Small intestine (tissue), 7 donors: ENCODE results near the gene P2RX7. TPM values are rescaled to one million over a fixed set of nuclear protein-coding genes. Genes with fewer than 3 reads are reported as not detected.

ENCODE experiments used
- DNase-seq, 2 donors: peaks; one replicate each; pipeline versions ENCODE4 v3.0.0 to v3.0.0-alpha.2; 2013
- FAIRE-seq: peaks from 2 replicates; lab custom pipeline; 2012; peaks lifted over from hg19 to GRCh38; lab: Jason Lieb, UNC
- H3K27ac ChIP-seq, 3 donors: one replicate each; pipeline ENCODE4 v1.5.1; 2013; ENCODE audit warnings: low read length in 2 of 3, mild to moderate bottlenecking in 2 of 3, control low read depth in 1 of 3, inconsistent platforms in 1 of 3, low read depth in 1 of 3, moderate library complexity in 1 of 3
- H3K27me3 ChIP-seq, 3 donors: one replicate each; pipeline ENCODE4 v1.6.1; 2013; ENCODE audit warnings: low read length in 3 of 3, inconsistent platforms in 1 of 3; ENCODE audit not compliant: control insufficient read depth in 3 of 3, insufficient read depth in 3 of 3
- H3K36me3 ChIP-seq, 3 donors: one replicate each; pipeline ENCODE4 v1.6.1; 2013; ENCODE audit warnings: low read length in 3 of 3, inconsistent platforms in 1 of 3, low read depth in 1 of 3, mild to moderate bottlenecking in 1 of 3, moderate library complexity in 1 of 3; ENCODE audit not compliant: control insufficient read depth in 3 of 3, insufficient read depth in 2 of 3
- H3K4me1 ChIP-seq, 3 donors: one replicate each; pipeline ENCODE4 v1.6.1; 2013; ENCODE audit warnings: low read length in 2 of 3, inconsistent platforms in 1 of 3, low read depth in 1 of 3, mild to moderate bottlenecking in 1 of 3, moderate library complexity in 1 of 3; ENCODE audit not compliant: control insufficient read depth in 3 of 3, insufficient read depth in 2 of 3
- H3K4me3 ChIP-seq, 3 donors: one replicate each; pipeline ENCODE4 v1.5.1; 2013; ENCODE audit warnings: low read length in 3 of 3, control low read depth in 1 of 3, inconsistent platforms in 1 of 3, low read depth in 1 of 3, mild to moderate bottlenecking in 1 of 3, moderate library complexity in 1 of 3
- H3K9me3 ChIP-seq, 2 donors: one replicate each; pipeline ENCODE4 v1.6.1; 2013; ENCODE audit warnings: low read depth in 1 of 2, low read length in 1 of 2; ENCODE audit not compliant: control insufficient read depth in 2 of 2, insufficient read depth in 1 of 2
- WGBS, 3 donors: extraction: QIAGEN DNeasy Blood & Tissue Kit; methylation state at CpG; one replicate each; pipeline ENCODE4 v1.1.7; 2013; 5-methylcytosine and 5-hydroxymethylcytosine counted together
- polyA plus RNA-seq, 4 donors: library from polyadenylated mRNA; stranded (reverse) in 3 of 4; unstranded in 1 of 4; fragments of 200-250 nt in 3 of 4; fragments of 120-200 nt in 1 of 4; gene quantifications; one replicate each; pipeline versions ENCODE4 v1.2.1 to v1.2.3, GENCODE V29; 2013
- donor health status: healthy with polysubstance abuse.
- donor health status: control.
- donor health status: control.
- donor health status: Bipolar disorder and iron deficiency.
- donor health status: healthy.

P2RX7 gene
- polyA plus RNA-seq, 4 donors = 0.27 to 0.66 (median 0.62) TPM; not detected in 1

GRCh38 chr12:121114019-121114639, 18.5 kb upstream of the P2RX7 start:
- Histone ChIP-seq H3K4me1 (no peaks in the 10 kb centered on the region), H3K9me3 (no peaks in the 10 kb centered on the region), H3K27ac (no peak overlapping the region), H3K27me3 (peaks cover 0 to 3% (median 0%) of the 10 kb centered on the region in 3 donors), H3K4me3 (no peak overlapping the region), H3K36me3 (no peaks in the 10 kb centered on the region)
- no peak for FAIRE-seq
- WGBS, 3 donors = 20 to 37% (median 37%) methylated on average over 6 of the region's 6 CpGs
- DNase-seq = no peak

DNA sequence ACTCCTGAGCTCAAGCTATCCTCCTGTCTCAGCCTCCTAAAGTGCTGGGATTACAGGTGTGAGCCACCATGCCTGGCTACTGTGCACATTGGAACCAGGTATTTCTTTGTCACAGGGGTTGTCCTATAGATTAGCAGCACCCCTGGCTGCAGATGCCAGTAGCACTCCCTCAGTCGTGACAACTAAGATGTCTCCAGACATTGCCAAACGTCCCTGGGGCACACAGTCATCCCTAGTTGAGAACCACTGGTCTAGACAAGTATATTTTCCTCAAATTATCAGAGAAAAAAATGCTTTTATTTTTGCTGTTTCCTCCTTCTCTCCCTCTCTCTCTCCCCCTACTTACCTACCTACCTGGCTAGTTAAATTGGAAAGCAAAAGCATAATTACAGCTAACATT, 17.9 kb upstream of the P2RX7 start:
- H3K36me3 ChIP-seq = no peaks in the 10 kb centered on the region
- H3K9me3 ChIP-seq = no peaks in the 10 kb centered on the region
- DNase-seq (no peak), FAIRE-seq (no peak)
- H3K27me3 ChIP-seq = peaks cover 0 to 8% (median 2%) of the 10 kb centered on the region in 3 donors
- H3K4me3 ChIP-seq = no peak overlapping the region
- WGBS, 3 donors = 45 to 59% (median 53%) methylated on average over 2 of the region's 2 CpGs
- no peak overlapping the region for H3K27ac ChIP-seq
- H3K4me1 ChIP-seq = no peaks in the 10 kb centered on the region

DNA sequence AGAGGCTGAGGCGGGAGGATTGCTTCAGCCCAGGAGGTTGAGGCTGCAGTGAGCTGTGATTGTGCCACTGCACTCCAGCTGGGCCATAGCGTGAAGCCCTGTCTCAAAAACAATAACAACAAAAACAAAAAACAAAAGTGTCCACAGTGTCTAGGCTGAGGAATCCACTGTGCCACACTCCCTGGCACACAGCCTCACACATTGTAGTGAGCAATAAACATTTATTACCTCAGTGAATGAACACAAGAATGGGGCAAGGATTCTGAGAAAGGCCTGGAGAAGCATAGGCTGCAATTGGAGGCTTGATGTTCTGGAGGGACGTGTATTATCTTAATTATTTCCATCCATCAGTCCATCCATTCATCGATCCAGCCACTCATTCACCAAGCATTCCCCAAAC, 17.1 kb upstream of the P2RX7 start:
- 40 to 77% (median 53%) methylated on average over 4 of the region's 4 CpGs for WGBS, 3 donors
- H3K27ac ChIP-seq = no peak overlapping the region
- H3K36me3 ChIP-seq = no peaks in the 10 kb centered on the region
- peaks cover 0 to 8% (median 2%) of the 10 kb centered on the region in 3 donors for H3K27me3 ChIP-seq
- FAIRE-seq = no peak
- peak in 1 of 2 donors; percentile 48 for DNase-seq
- no peaks in the 10 kb centered on the region for H3K4me1 ChIP-seq
- H3K4me3 ChIP-seq = no peak overlapping the region
- H3K9me3 ChIP-seq = no peaks in the 10 kb centered on the region

- Histone ChIP-seq H3K4me3 (no peak overlapping the region), H3K36me3 (no peaks in the 10 kb centered on the region), H3K27ac (no peak overlapping the region), H3K4me1 (no peaks in the 10 kb centered on the region), H3K27me3 (peaks cover 0 to 11% (median 2%) of the 10 kb centered on the region in 3 donors), H3K9me3 (no peaks in the 10 kb centered on the region)
- 74 to 83% (median 78%) methylated on average over 4 of the region's 4 CpGs for WGBS, 3 donors
- FAIRE-seq (no peak), DNase-seq (no peak)
Measured at GRCh38 chr12:121116318-121117225, 16.1 kb upstream of the P2RX7 start.

DNA sequence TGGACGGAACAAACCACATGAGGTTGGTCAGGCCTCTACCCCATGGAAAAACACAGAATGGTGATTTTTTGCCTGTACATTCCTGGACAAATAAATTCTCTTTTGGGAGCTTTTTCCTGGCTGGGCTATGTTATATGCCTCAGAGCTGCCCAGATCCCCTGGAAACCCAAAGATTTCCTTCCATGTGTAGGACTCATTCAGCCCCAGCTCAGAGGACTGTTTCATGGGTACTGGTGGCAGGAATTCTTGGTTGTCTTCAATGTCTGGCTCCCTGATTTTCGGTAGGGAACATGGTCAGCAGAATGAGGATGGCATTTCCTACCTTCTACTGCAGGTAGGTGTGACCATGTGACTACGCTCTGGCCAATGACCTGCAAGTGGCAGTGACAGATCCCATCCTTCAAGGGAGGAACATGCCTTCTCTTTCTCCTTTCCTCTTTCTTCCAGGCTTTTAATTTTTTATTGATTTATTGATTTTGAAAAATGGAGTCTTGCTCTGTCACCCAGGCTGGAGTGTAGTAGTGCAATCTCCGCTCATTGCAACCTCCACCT, 15.4 kb upstream of the P2RX7 start:
- Histone ChIP-seq H3K4me1 (no peaks in the 10 kb centered on the region), H3K27me3 (peaks cover 0 to 13% (median 2%) of the 10 kb centered on the region in 3 donors), H3K4me3 (no peak overlapping the region), H3K36me3 (no peaks in the 10 kb centered on the region), H3K27ac (no peak overlapping the region), H3K9me3 (no peaks in the 10 kb centered on the region)
- no peak for FAIRE-seq
- 90 to 95% (median 91%) methylated on average over 4 of the region's 4 CpGs for WGBS, 3 donors
- DNase-seq = no peak

DNA sequence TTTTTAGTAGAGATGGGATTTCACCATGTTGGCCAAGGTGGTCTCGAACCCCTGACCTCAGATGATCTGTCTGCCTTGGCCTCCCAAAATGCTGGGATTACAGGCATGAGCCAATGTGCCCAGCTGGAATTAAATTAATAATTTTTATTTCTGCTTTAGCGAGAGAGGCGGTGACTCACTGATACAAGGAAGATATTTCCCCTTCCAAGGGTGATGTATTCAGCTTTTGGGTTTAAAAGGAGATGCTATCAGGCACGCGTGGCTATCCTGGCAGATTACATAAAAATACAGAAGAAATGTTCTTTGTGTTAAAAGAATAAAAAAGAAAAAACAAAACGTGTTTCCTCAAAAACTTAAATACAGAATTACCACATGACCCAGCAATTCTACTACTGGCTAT, 12.4 kb upstream of the P2RX7 start:
- H3K27ac ChIP-seq = no peak overlapping the region
- FAIRE-seq (no peak), DNase-seq (no peak)
- no peaks in the 10 kb centered on the region for H3K4me1 ChIP-seq
- no peak overlapping the region for H3K4me3 ChIP-seq
- H3K9me3 ChIP-seq = no peaks in the 10 kb centered on the region
- peaks cover 0 to 13% (median 2%) of the 10 kb centered on the region in 3 donors for H3K27me3 ChIP-seq
- 62 to 72% (median 69%) methylated on average over 6 of the region's 6 CpGs for WGBS, 3 donors
- no peaks in the 10 kb centered on the region for H3K36me3 ChIP-seq

DNA sequence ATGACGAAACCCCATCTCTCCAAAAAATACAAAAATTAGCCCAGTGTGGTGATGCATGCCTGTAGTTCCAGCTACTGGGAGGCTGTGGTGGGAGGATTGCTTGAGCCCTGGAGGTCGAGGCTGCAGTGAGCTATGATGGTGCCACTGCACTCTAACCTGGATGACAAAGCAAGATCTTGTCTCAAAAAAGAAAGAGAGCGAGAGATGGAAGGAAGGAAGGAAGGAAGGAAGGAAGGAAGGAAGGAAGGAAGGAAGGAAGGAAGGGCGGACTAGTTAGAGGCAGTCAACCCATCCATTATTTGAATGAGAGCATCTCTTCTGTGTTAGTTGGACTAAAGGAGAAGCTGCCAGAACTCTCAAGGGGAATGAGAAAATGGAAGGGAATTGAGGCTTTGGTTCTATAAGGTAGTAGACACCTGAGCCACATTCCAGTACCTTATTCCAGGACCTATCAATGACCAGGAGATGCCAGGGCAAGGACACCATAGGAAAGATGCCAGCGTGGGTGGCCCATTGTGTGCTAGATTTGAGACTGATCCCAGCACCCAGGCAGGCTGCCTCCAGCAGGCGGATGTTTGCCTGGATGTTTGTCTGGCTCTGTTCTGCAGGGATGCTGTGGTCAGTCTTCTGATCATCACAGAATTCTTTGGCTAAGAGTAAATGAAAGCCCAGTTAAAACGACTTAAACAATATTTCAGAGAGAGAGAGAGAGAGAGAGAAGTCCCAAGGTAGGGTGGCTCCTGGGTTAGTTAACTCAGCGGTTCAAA, 11.5 kb upstream of the P2RX7 start:
- Histone ChIP-seq H3K27ac (no peak overlapping the region), H3K27me3 (peaks cover 0 to 13% (median 2%) of the 10 kb centered on the region in 3 donors), H3K36me3 (no peaks in the 10 kb centered on the region), H3K9me3 (no peaks in the 10 kb centered on the region), H3K4me1 (no peaks in the 10 kb centered on the region), H3K4me3 (no peak overlapping the region)
- no peak for DNase-seq
- 70 to 81% (median 74%) methylated on average over 8 of the region's 8 CpGs for WGBS, 3 donors
- FAIRE-seq = no peak

DNA sequence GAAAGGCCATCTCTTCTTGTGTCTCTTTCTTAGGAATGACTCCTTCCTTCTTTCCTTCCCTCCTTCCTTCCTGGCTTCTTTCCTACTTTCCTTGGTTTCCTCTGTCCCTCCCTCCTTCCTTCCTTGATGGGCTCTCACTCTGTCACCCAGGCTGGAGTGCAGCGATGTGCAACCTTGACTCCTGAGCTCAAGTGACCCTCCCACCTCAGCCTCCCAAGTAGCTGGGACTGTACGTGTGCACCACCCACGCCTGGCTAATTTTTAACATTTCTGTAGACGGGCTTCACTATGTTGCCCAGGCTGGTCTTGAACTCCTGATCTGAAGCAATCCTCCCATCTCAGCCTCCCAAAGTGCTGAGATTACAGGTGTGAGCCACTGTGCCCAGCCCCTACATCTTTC, 10.9 kb upstream of the P2RX7 start:
- peaks cover 0 to 13% (median 2%) of the 10 kb centered on the region in 3 donors for H3K27me3 ChIP-seq
- H3K27ac ChIP-seq = no peak overlapping the region
- FAIRE-seq (no peak), DNase-seq (no peak)
- H3K4me3 ChIP-seq = no peak overlapping the region
- H3K36me3 ChIP-seq = no peaks in the 10 kb centered on the region
- H3K4me1 ChIP-seq = no peaks in the 10 kb centered on the region
- H3K9me3 ChIP-seq = no peaks in the 10 kb centered on the region
- WGBS, 3 donors = 41 to 61% (median 50%) methylated on average over 4 of the region's 4 CpGs
